Mucosa of stomach (tissue), 1 donor: ENCODE measurements around the gene MED14.

Source experiments
- H3K27me3 ChIP-seq: one replicate; pipeline ENCODE4 v1.7.0; 2013; ENCODE audit warnings: mild to moderate bottlenecking, low read length; ENCODE audit not compliant: control insufficient read depth, insufficient read depth
- H3K36me3 ChIP-seq: one replicate; pipeline ENCODE4 v1.7.0; 2013; ENCODE audit warnings: low read length; ENCODE audit not compliant: control insufficient read depth, insufficient read depth
- H3K4me1 ChIP-seq: one replicate; pipeline ENCODE4 v1.7.0; 2013; ENCODE audit warnings: mild to moderate bottlenecking, low read length; ENCODE audit not compliant: control insufficient read depth, insufficient read depth
- H3K4me3 ChIP-seq: one replicate; pipeline ENCODE4 v1.7.0; 2013; ENCODE audit warnings: low read length
- H3K9ac ChIP-seq: one replicate; pipeline ENCODE4 v1.7.0; 2013; ENCODE audit warnings: mild to moderate bottlenecking, low read length, moderate library complexity
- H3K9me3 ChIP-seq: one replicate; pipeline ENCODE4 v1.7.0; 2013; ENCODE audit warnings: mild to moderate bottlenecking, low read length, moderate library complexity; ENCODE audit not compliant: control insufficient read depth
- donor health status: Pancreatic carcinoma.

Gene MED14

GRCh38 chrX:40617566-40617965 is 117.8 kb downstream of the MED14 start:
- H3K36me3 ChIP-seq = no peaks in the 10 kb centered on the region
- H3K4me3 ChIP-seq = no peak overlapping the region
- H3K9ac ChIP-seq = no peak overlapping the region
- H3K9me3 ChIP-seq = no peaks in the 10 kb centered on the region
- H3K27me3 ChIP-seq = no peaks in the 10 kb centered on the region
- H3K4me1 ChIP-seq = no peaks in the 10 kb centered on the region

- Histone ChIP-seq H3K9ac (no peak overlapping the region), H3K4me3 (no peak overlapping the region), H3K36me3 (no peaks in the 10 kb centered on the region), H3K27me3 (no peaks in the 10 kb centered on the region), H3K4me1 (no peaks in the 10 kb centered on the region), H3K9me3 (no peaks in the 10 kb centered on the region)
Observed at GRCh38 chrX:40615976-40616375, 119.4 kb downstream of the MED14 start.

- Histone ChIP-seq H3K4me1 (no peaks in the 10 kb centered on the region), H3K27me3 (no peaks in the 10 kb centered on the region), H3K9ac (no peak overlapping the region), H3K9me3 (no peaks in the 10 kb centered on the region), H3K4me3 (no peak overlapping the region), H3K36me3 (no peaks in the 10 kb centered on the region)
Observed at GRCh38 chrX:40612511-40612910, 122.8 kb downstream of the MED14 start.

GRCh38 chrX:40607381-40607780 is 128.0 kb downstream of the MED14 start:
- Histone ChIP-seq H3K36me3 (no peaks in the 10 kb centered on the region), H3K9ac (no peak overlapping the region), H3K9me3 (no peaks in the 10 kb centered on the region), H3K4me3 (no peak overlapping the region), H3K4me1 (no peaks in the 10 kb centered on the region), H3K27me3 (no peaks in the 10 kb centered on the region)

GRCh38 chrX:40603446-40603845 is 131.9 kb downstream of the MED14 start:
- H3K27me3 ChIP-seq = no peaks in the 10 kb centered on the region

More at GRCh38 chrX:40603446-40603845, 131.9 kb downstream of the MED14 start:
- Histone ChIP-seq H3K4me1 (no peaks in the 10 kb centered on the region), H3K9ac (no peak overlapping the region), H3K36me3 (no peaks in the 10 kb centered on the region), H3K4me3 (no peak overlapping the region), H3K9me3 (no peaks in the 10 kb centered on the region)
